SK-N-SH treated with all-trans-retinoic acid at 6 μM for 48 hours (cell line): ENCODE data around the gene OR11L1.

Experiments
- ARNTL ChIP-seq: fragments of 450-650 bp; formaldehyde crosslinking; IDR thresholded peaks from 2 replicates; pipeline ENCODE4 v1.5.0; 2020; ENCODE audit warnings: low read depth, mild to moderate bottlenecking, moderate library complexity, borderline replicate concordance
- BACH2 ChIP-seq: fragments of 250-450 bp; sonication (Bioruptor Pico); IDR thresholded peaks from 2 replicates; pipeline ENCODE4 v1.9.0; 2021; ENCODE audit warnings: mild to moderate bottlenecking, borderline replicate concordance
- PATZ1 ChIP-seq: fragments of 250-450 bp; sonication (Bioruptor Pico); IDR thresholded peaks from 2 replicates; pipeline ENCODE4 v1.8.0; 2020; ENCODE audit warnings: mild to moderate bottlenecking, moderate library complexity, borderline replicate concordance
- TSHZ2 ChIP-seq: fragments of 250-450 bp; sonication (Bioruptor Pico); IDR thresholded peaks from 2 replicates; pipeline ENCODE4 v1.5.0; 2020; ENCODE audit warnings: mild to moderate bottlenecking, moderate library complexity
- ZFP3 ChIP-seq: fragments of 250-450 bp; sonication (Bioruptor Pico); IDR thresholded peaks from 2 replicates; pipeline ENCODE4 v1.5.0; 2020; ENCODE audit warnings: mild to moderate bottlenecking, moderate library complexity
- ZFP30 ChIP-seq: fragments of 450-650 bp; formaldehyde crosslinking; IDR thresholded peaks from 2 replicates; pipeline ENCODE4 v1.5.0; 2022; ENCODE audit warnings: mild to moderate bottlenecking, moderate library complexity
- ZNF565 ChIP-seq: fragments of 450-650 bp; formaldehyde crosslinking; conservative IDR thresholded peaks from 2 replicates; pipeline ENCODE4 v1.5.0; 2020; ENCODE audit warnings: low read depth, mild to moderate bottlenecking, moderate library complexity
- ZNF70 ChIP-seq: fragments of 450-650 bp; formaldehyde crosslinking; IDR thresholded peaks from 2 replicates; pipeline ENCODE4 v1.5.0; 2020; ENCODE audit warnings: mild to moderate bottlenecking, moderate library complexity

GRCh38 chr1:247854899-247855545 is 13.3 kb upstream of the OR11L1 start:
- no peak for TF ChIP-seq ARNTL
- TF ChIP-seq ZFP3 (CRISPR knock-in tag), result no peak
- no peak for TF ChIP-seq BACH2 (CRISPR knock-in tag)
- TF ChIP-seq ZFP30, result no peak
- no peak for TF ChIP-seq PATZ1 (CRISPR knock-in tag)
- TF ChIP-seq TSHZ2 (CRISPR knock-in tag), result no peak
- TF ChIP-seq ZNF565, result no peak
- TF ChIP-seq ZNF70 (CRISPR knock-in tag), result no peak
